ENCODE results near the gene CTDSPL.

Gene CTDSPL

GRCh38 chr3:37989821-37990480 lies 128.3 kb downstream of the CTDSPL start:
- Histone ChIP-seq H3K4me3 (ENCODE audit: low read depth, low read length) (no peak overlapping the region), H3K27ac (ENCODE audit: low read depth, low read length) (no peak overlapping the region), H3K4me1 (ENCODE audit: control insufficient read depth, insufficient read depth, low read length, unreplicated experiment) (peaks cover 11% of the 10 kb centered on the region), H3K79me2 (ENCODE audit: control insufficient read depth, insufficient read depth, low read length, unreplicated experiment) (no peaks in the 10 kb centered on the region), H3K36me3 (ENCODE audit: insufficient read depth, low read length) (no peaks in the 10 kb centered on the region), H3K27me3 (ENCODE audit: insufficient read depth, low read length) (no peaks in the 10 kb centered on the region), H2AFZ (ENCODE audit: low read length, unreplicated experiment) (no peak overlapping the region)

GRCh38 chr3:37990527-37990926 lies 128.8 kb downstream of the CTDSPL start, which contains the start of gene VILL:
Gene VILL (plus strand): TSS chr3:37990786. CDS start chr3:37993673, 2,887 bp downstream.
- peaks cover 17% of the 10 kb centered on the region for H3K4me1 ChIP-seq (ENCODE audit: control insufficient read depth, insufficient read depth, low read length, unreplicated experiment)
- H3K4me3 ChIP-seq (ENCODE audit: low read depth, low read length) = no peak within 1 kb of the TSS
- no peaks in the 10 kb centered on the region for H3K36me3 ChIP-seq (ENCODE audit: insufficient read depth, low read length)
- H3K27ac ChIP-seq (ENCODE audit: low read depth, low read length) = no peak within 1 kb of the TSS
- H3K27me3 ChIP-seq (ENCODE audit: insufficient read depth, low read length) = no peaks in the 10 kb centered on the region
- no peaks in the 10 kb centered on the region for H3K79me2 ChIP-seq (ENCODE audit: control insufficient read depth, insufficient read depth, low read length, unreplicated experiment)
- no peak within 1 kb of the TSS for H2AFZ ChIP-seq (ENCODE audit: low read length, unreplicated experiment)

- no peak overlapping the region for H2AFZ ChIP-seq (ENCODE audit: low read length, unreplicated experiment)
- H3K27me3 ChIP-seq (ENCODE audit: insufficient read depth, low read length) = no peaks in the 10 kb centered on the region
- H3K27ac ChIP-seq (ENCODE audit: low read depth, low read length) = no peak overlapping the region
Measured at GRCh38 chr3:37991109-37991508, 129.4 kb downstream of the CTDSPL start.

GRCh38 chr3:37991823-37992222 lies 130.1 kb downstream of the CTDSPL start:
- no peaks in the 10 kb centered on the region for H3K27me3 ChIP-seq (ENCODE audit: insufficient read depth, low read length)
- H3K79me2 ChIP-seq (ENCODE audit: control insufficient read depth, insufficient read depth, low read length, unreplicated experiment) = no peaks in the 10 kb centered on the region
- peaks cover 18% of the 10 kb centered on the region for H3K4me1 ChIP-seq (ENCODE audit: control insufficient read depth, insufficient read depth, low read length, unreplicated experiment)
- H3K4me3 ChIP-seq (ENCODE audit: low read depth, low read length) = no peak overlapping the region
- H3K27ac ChIP-seq (ENCODE audit: low read depth, low read length) = no peak overlapping the region
- no peak overlapping the region for H2AFZ ChIP-seq (ENCODE audit: low read length, unreplicated experiment)
- H3K36me3 ChIP-seq (ENCODE audit: insufficient read depth, low read length) = no peaks in the 10 kb centered on the region

More at GRCh38 chr3:37991109-37991508, 129.4 kb downstream of the CTDSPL start:
- no peaks in the 10 kb centered on the region for H3K36me3 ChIP-seq (ENCODE audit: insufficient read depth, low read length)
- H3K4me3 ChIP-seq (ENCODE audit: low read depth, low read length) = no peak overlapping the region
- H3K79me2 ChIP-seq (ENCODE audit: control insufficient read depth, insufficient read depth, low read length, unreplicated experiment) = no peaks in the 10 kb centered on the region
- H3K4me1 ChIP-seq (ENCODE audit: control insufficient read depth, insufficient read depth, low read length, unreplicated experiment) = peaks cover 18% of the 10 kb centered on the region

GRCh38 chr3:37992271-37993066 lies 130.8 kb downstream of the CTDSPL start:
- H3K4me3 ChIP-seq (ENCODE audit: low read depth, low read length) = no peak overlapping the region
- H3K36me3 ChIP-seq (ENCODE audit: insufficient read depth, low read length) = no peaks in the 10 kb centered on the region
- peaks cover 18% of the 10 kb centered on the region for H3K4me1 ChIP-seq (ENCODE audit: control insufficient read depth, insufficient read depth, low read length, unreplicated experiment)
- H3K27ac ChIP-seq (ENCODE audit: low read depth, low read length) = no peak overlapping the region
- no peaks in the 10 kb centered on the region for H3K27me3 ChIP-seq (ENCODE audit: insufficient read depth, low read length)
- no peaks in the 10 kb centered on the region for H3K79me2 ChIP-seq (ENCODE audit: control insufficient read depth, insufficient read depth, low read length, unreplicated experiment)
- no peak overlapping the region for H2AFZ ChIP-seq (ENCODE audit: low read length, unreplicated experiment)

GRCh38 chr3:37993067-37993455 lies 131.4 kb downstream of the CTDSPL start:
- Histone ChIP-seq H3K4me1 (ENCODE audit: control insufficient read depth, insufficient read depth, low read length, unreplicated experiment) (peaks cover 18% of the 10 kb centered on the region), H3K27me3 (ENCODE audit: insufficient read depth, low read length) (no peaks in the 10 kb centered on the region), H3K27ac (ENCODE audit: low read depth, low read length) (no peak overlapping the region), H3K36me3 (ENCODE audit: insufficient read depth, low read length) (no peaks in the 10 kb centered on the region), H2AFZ (ENCODE audit: low read length, unreplicated experiment) (peak overlapping the region; percentile 70), H3K79me2 (ENCODE audit: control insufficient read depth, insufficient read depth, low read length, unreplicated experiment) (no peaks in the 10 kb centered on the region), H3K4me3 (ENCODE audit: low read depth, low read length) (peak overlapping the region; percentile 84)

GRCh38 chr3:37993460-37993819 lies 131.8 kb downstream of the CTDSPL start:
- peak overlapping the region; percentile 60 for H3K27ac ChIP-seq (ENCODE audit: low read depth, low read length)
- H3K27me3 ChIP-seq (ENCODE audit: insufficient read depth, low read length) = no peaks in the 10 kb centered on the region
- H3K4me3 ChIP-seq (ENCODE audit: low read depth, low read length) = peak overlapping the region; percentile 84
- H2AFZ ChIP-seq (ENCODE audit: low read length, unreplicated experiment) = peak overlapping the region; percentile 70
- H3K4me1 ChIP-seq (ENCODE audit: control insufficient read depth, insufficient read depth, low read length, unreplicated experiment) = peaks cover 21% of the 10 kb centered on the region
- no peaks in the 10 kb centered on the region for H3K79me2 ChIP-seq (ENCODE audit: control insufficient read depth, insufficient read depth, low read length, unreplicated experiment)
- H3K36me3 ChIP-seq (ENCODE audit: insufficient read depth, low read length) = no peaks in the 10 kb centered on the region

GRCh38 chr3:37993820-37994638 lies 132.3 kb downstream of the CTDSPL start:
- no peaks in the 10 kb centered on the region for H3K27me3 ChIP-seq (ENCODE audit: insufficient read depth, low read length)
- peaks cover 24% of the 10 kb centered on the region for H3K4me1 ChIP-seq (ENCODE audit: control insufficient read depth, insufficient read depth, low read length, unreplicated experiment)
- H3K27ac ChIP-seq (ENCODE audit: low read depth, low read length) = peak overlapping the region; percentile 60
- H3K79me2 ChIP-seq (ENCODE audit: control insufficient read depth, insufficient read depth, low read length, unreplicated experiment) = no peaks in the 10 kb centered on the region
- no peaks in the 10 kb centered on the region for H3K36me3 ChIP-seq (ENCODE audit: insufficient read depth, low read length)
- H2AFZ ChIP-seq (ENCODE audit: low read length, unreplicated experiment) = peak overlapping the region; percentile 70
- H3K4me3 ChIP-seq (ENCODE audit: low read depth, low read length) = peak overlapping the region; percentile 84

GRCh38 chr3:37994639-37994972 lies 132.9 kb downstream of the CTDSPL start:
- Histone ChIP-seq H3K79me2 (ENCODE audit: control insufficient read depth, insufficient read depth, low read length, unreplicated experiment) (no peaks in the 10 kb centered on the region), H3K4me1 (ENCODE audit: control insufficient read depth, insufficient read depth, low read length, unreplicated experiment) (peaks cover 24% of the 10 kb centered on the region), H3K4me3 (ENCODE audit: low read depth, low read length) (peak overlapping the region; percentile 84), H2AFZ (ENCODE audit: low read length, unreplicated experiment) (peak overlapping the region; percentile 70), H3K27me3 (ENCODE audit: insufficient read depth, low read length) (no peaks in the 10 kb centered on the region), H3K36me3 (ENCODE audit: insufficient read depth, low read length) (no peaks in the 10 kb centered on the region), H3K27ac (ENCODE audit: low read depth, low read length) (peak overlapping the region; percentile 33)

- Histone ChIP-seq H3K36me3 (ENCODE audit: insufficient read depth, low read length) (no peaks in the 10 kb centered on the region), H3K27me3 (ENCODE audit: insufficient read depth, low read length) (no peaks in the 10 kb centered on the region), H3K27ac (ENCODE audit: low read depth, low read length) (no peak overlapping the region), H3K4me3 (ENCODE audit: low read depth, low read length) (no peak overlapping the region), H2AFZ (ENCODE audit: low read length, unreplicated experiment) (no peak overlapping the region), H3K4me1 (ENCODE audit: control insufficient read depth, insufficient read depth, low read length, unreplicated experiment) (peaks cover 24% of the 10 kb centered on the region), H3K79me2 (ENCODE audit: control insufficient read depth, insufficient read depth, low read length, unreplicated experiment) (no peaks in the 10 kb centered on the region)
Measured at GRCh38 chr3:37995652-37996641, 134.3 kb downstream of the CTDSPL start.

All from ACC112 (cell line).